ENCODE measurements around the gene TSPAN32. TPM values are rescaled to one million over a fixed set of nuclear protein-coding genes. Genes with fewer than 3 reads are reported as not detected.

TSPAN32 gene
- total RNA-seq, 2 experiments from 2014 or later, result 0.69 to 2.0 TPM

GRCh38 chr11:2298795-2299761, 2.7 kb upstream of the TSPAN32 start:
- no TSS peak for BruUV-seq (replicated peaks)
- no peak for DNase-seq (ENCODE audit: low spot score)
- intact Hi-C loops (cut with micrococcal nuclease; ENCODE audit: unreplicated experiment), result no loop called here
- peak; percentile 52; the same call in 1 of the 2 replicates for TF ChIP-seq CTCF (conservative IDR thresholded peaks at IDR 0.05; ENCODE audit: low read length)
- TF ChIP-seq EZH2phosphoT487 (IDR thresholded peaks at IDR 0.05; ENCODE audit: borderline replicate concordance, low read depth, low read length), result no peak
- CTCF ChIA-PET (ENCODE audit: unreplicated experiment), result no interaction called here
- no peaks in the 10 kb centered on the region for H3K79me2 ChIP-seq (ENCODE audit: insufficient read depth, low read depth, low read length)
- H3K4me3 ChIP-seq (ENCODE audit: low read depth, low read length, poor library complexity, severe bottlenecking), result no peak overlapping the region
- no peak overlapping the region for H3K27ac ChIP-seq (ENCODE audit: low read depth, low read length, poor library complexity, severe bottlenecking)
- no peaks in the 10 kb centered on the region for H4K20me1 ChIP-seq (ENCODE audit: insufficient read depth, low read length)
- no peaks in the 10 kb centered on the region for H3K9me2 ChIP-seq (ENCODE audit: insufficient read depth, low read length)
- H3K36me3 ChIP-seq (ENCODE audit: insufficient read depth, low read length), result no peaks in the 10 kb centered on the region
- H2AFZ ChIP-seq (ENCODE audit: low read length), result no peak overlapping the region
- no peak overlapping the region for H3K4me2 ChIP-seq (ENCODE audit: low read length)
- no peaks in the 10 kb centered on the region for H3K9me3 ChIP-seq (ENCODE audit: low read length)
- H3K4me1 ChIP-seq (ENCODE audit: insufficient read depth, low read length, poor library complexity, severe bottlenecking), result no peaks in the 10 kb centered on the region
- POLR2A ChIA-PET, result interaction anchor here (0.6 kb wide), 2 partner anchors 59 to 574 kb away, joined by 3 to 5 read pairs; no protein-coding TSS in a partner anchor

GRCh38 chr11:2299773-2300172, 2.0 kb upstream of the TSPAN32 start:
- Histone ChIP-seq H4K20me1 (ENCODE audit: insufficient read depth, low read length) (no peaks in the 10 kb centered on the region), H3K4me2 (ENCODE audit: low read length) (no peak overlapping the region), H3K4me1 (ENCODE audit: insufficient read depth, low read length, poor library complexity, severe bottlenecking) (no peaks in the 10 kb centered on the region), H3K79me2 (ENCODE audit: insufficient read depth, low read depth, low read length) (no peaks in the 10 kb centered on the region), H3K9me2 (ENCODE audit: insufficient read depth, low read length) (no peaks in the 10 kb centered on the region), H3K36me3 (ENCODE audit: insufficient read depth, low read length) (no peaks in the 10 kb centered on the region), H3K9me3 (ENCODE audit: low read length) (no peaks in the 10 kb centered on the region), H3K4me3 (ENCODE audit: low read depth, low read length, poor library complexity, severe bottlenecking) (no peak overlapping the region), H2AFZ (ENCODE audit: low read length) (no peak overlapping the region), H3K27ac (ENCODE audit: low read depth, low read length, poor library complexity, severe bottlenecking) (no peak overlapping the region)
- intact Hi-C loops (cut with micrococcal nuclease; ENCODE audit: unreplicated experiment), result no loop called here
- ChIA-PET POLR2A (interaction anchor here (0.6 kb wide), 2 partner anchors 58 to 574 kb away, joined by 3 to 5 read pairs; no protein-coding TSS in a partner anchor), CTCF (ENCODE audit: unreplicated experiment) (no interaction called here)
- TF ChIP-seq EZH2phosphoT487 (IDR thresholded peaks at IDR 0.05; ENCODE audit: borderline replicate concordance, low read depth, low read length) (no peak), CTCF (conservative IDR thresholded peaks at IDR 0.05; ENCODE audit: low read length) (no peak)
- BruUV-seq (replicated peaks), result no TSS peak
- DNase-seq (ENCODE audit: low spot score), result no peak
